Vagina (tissue), 2 donors: ENCODE data around the gene DOCK1.

Source experiments
- CTCF ChIP-seq, 3 experiments: fragments of 450-650 bp in 2 of 3; fragments of 200-600 bp in 1 of 3; sonication (generic) in 1 of 3; IDR thresholded peaks; one replicate each; pipeline ENCODE4 v1.5.1; 2017 to 2019; ENCODE audit warnings: antibody characterized with exemption in 3 of 3, mild to moderate bottlenecking in 2 of 3, moderate library complexity in 2 of 3
- POLR2A ChIP-seq, 2 donors: fragments of 450-650 bp; IDR thresholded peaks; one replicate each; pipeline ENCODE4 v1.6.1; 2017; ENCODE audit warnings: antibody characterized with exemption in 2 of 2, mild to moderate bottlenecking in 2 of 2, moderate library complexity in 2 of 2
- POLR2AphosphoS5 ChIP-seq, 2 donors: sonication (generic); formaldehyde crosslinking; IDR thresholded peaks; one replicate each; pipeline ENCODE4 v1.9.0; 2017; ENCODE audit warnings: antibody characterized with exemption in 2 of 2, mild to moderate bottlenecking in 2 of 2, low read depth in 1 of 2; ENCODE audit not compliant: insufficient read depth in 1 of 2

DNA sequence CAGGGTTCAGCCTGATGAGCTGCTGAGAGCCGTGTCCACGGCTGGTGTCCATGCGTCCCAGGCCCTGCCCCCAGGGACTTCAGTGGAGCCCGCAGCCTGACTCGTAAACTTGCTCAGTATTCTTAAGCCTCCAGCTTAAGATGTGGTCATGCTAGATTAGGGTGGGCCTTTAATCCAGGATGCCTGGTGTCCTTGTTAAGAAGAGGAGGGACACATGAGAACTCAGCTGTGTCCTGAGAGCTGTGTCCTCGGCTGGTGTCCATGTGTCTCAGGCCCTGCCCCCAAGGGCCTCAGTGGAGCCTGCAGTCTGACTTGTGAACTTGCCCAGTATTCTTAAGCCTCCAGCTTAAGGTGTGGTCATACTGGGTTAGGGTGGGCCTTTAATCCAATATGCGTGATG lies 23.0 kb downstream of the DOCK1 start:
- TF ChIP-seq CTCF (IDR thresholded peaks at IDR 0.05): no peak
- TF ChIP-seq POLR2A (IDR thresholded peaks at IDR 0.05): no peak
- TF ChIP-seq POLR2AphosphoS5 (IDR thresholded peaks at IDR 0.05; ENCODE audit: insufficient read depth in 1 of 2, low read depth in 1 of 2): no peak
